Colonic mucosa (tissue), 4 donors: ENCODE measurements around the gene C9orf40. TPM values are rescaled to one million over a fixed set of nuclear protein-coding genes. Genes with fewer than 3 reads are reported as not detected.

Experiments
- DNase-seq: peaks from one replicate; pipeline ENCODE4 v3.0.0-alpha.2; 2020
- H3K27ac ChIP-seq: fragments of 200-600 bp; one replicate; pipeline ENCODE4 v1.8.0; 2021
- H3K27me3 ChIP-seq: fragments of 200-600 bp; one replicate; pipeline ENCODE4 v1.8.0; 2021
- H3K36me3 ChIP-seq: fragments of 200-600 bp; one replicate; pipeline ENCODE4 v1.8.0; 2021
- H3K4me1 ChIP-seq: fragments of 200-600 bp; one replicate; pipeline ENCODE4 v1.8.0; 2021; ENCODE audit warnings: mild to moderate bottlenecking
- H3K4me3 ChIP-seq: fragments of 200-600 bp; one replicate; pipeline ENCODE4 v1.8.0; 2021
- H3K9ac ChIP-seq, 2 donors: one replicate each; pipeline ENCODE4 v1.7.0; 2013; ENCODE audit warnings: control low read depth in 2 of 2, low read depth in 2 of 2, low read length in 2 of 2
- H3K9me3 ChIP-seq: fragments of 200-600 bp; one replicate; pipeline ENCODE4 v1.8.0; 2021
- intact Hi-C: fragments of 100-400 bp; cut with DNase I; formaldehyde crosslinking; loops from one replicate; pipeline ENCODE4 v1.14.1; 2022
- total RNA-seq, 2 donors: library from RNA; stranded (reverse); fragmentation: NEBNext Ultra II Directional in 1 of 2; extraction: Animal tissue kit (Norgen Biotek cat#: 25700) in 1 of 2; gene quantifications; one replicate each; pipeline ENCODE4 v1.2.1, GENCODE V29; 2021
- TF ChIP-seq, protein P1 (sequence below): fragments of 200-600 bp; IDR thresholded peaks from one replicate; pipeline ENCODE4 v1.8.0; 2022; ENCODE audit warnings: antibody characterized with exemption, mild to moderate bottlenecking
- donor health status: healthy.
- donor health status: DM: no; HTN: no; CAD: no.
- donor health status: DM: no; HTN: no; CAD: no.

Gene C9orf40
- total RNA-seq, 2 donors from 2014 or later = 14.4 to 21.9 TPM

DNA sequence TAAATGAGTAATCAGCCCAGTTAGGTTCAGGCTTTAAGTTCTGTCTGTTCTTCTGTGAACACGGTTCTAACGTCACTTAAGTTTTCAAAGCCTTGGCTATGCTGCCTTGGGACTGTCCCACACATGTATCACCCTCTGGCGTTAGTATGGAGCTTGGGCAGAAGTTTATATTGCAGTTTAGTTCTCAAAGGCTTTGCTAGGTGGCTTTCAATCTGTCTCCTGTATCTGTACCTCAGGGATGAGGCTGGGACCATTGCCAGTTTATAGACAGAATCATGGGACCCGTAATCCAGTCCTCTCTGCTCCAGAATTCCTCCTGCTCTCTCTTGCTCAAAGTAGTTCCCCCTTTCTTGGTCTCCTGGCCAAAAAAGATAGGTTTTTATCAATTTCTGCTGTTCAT, 12.1 kb downstream of the C9orf40 start:
- no peaks in the 10 kb centered on the region for H3K4me1 ChIP-seq
- H3K27ac ChIP-seq = no peak overlapping the region
- no peaks in the 10 kb centered on the region for H3K27me3 ChIP-seq
- H3K36me3 ChIP-seq = no peaks in the 10 kb centered on the region
- H3K4me3 ChIP-seq = no peak overlapping the region
- no peak overlapping the region for H3K9ac ChIP-seq
- intact Hi-C loops = no loop called here
- TF ChIP-seq, protein P1, sequence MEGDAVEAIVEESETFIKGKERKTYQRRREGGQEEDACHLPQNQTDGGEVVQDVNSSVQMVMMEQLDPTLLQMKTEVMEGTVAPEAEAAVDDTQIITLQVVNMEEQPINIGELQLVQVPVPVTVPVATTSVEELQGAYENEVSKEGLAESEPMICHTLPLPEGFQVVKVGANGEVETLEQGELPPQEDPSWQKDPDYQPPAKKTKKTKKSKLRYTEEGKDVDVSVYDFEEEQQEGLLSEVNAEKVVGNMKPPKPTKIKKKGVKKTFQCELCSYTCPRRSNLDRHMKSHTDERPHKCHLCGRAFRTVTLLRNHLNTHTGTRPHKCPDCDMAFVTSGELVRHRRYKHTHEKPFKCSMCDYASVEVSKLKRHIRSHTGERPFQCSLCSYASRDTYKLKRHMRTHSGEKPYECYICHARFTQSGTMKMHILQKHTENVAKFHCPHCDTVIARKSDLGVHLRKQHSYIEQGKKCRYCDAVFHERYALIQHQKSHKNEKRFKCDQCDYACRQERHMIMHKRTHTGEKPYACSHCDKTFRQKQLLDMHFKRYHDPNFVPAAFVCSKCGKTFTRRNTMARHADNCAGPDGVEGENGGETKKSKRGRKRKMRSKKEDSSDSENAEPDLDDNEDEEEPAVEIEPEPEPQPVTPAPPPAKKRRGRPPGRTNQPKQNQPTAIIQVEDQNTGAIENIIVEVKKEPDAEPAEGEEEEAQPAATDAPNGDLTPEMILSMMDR = no peak
- no peaks in the 10 kb centered on the region for H3K9me3 ChIP-seq
- peak; percentile 40 for DNase-seq

DNA sequence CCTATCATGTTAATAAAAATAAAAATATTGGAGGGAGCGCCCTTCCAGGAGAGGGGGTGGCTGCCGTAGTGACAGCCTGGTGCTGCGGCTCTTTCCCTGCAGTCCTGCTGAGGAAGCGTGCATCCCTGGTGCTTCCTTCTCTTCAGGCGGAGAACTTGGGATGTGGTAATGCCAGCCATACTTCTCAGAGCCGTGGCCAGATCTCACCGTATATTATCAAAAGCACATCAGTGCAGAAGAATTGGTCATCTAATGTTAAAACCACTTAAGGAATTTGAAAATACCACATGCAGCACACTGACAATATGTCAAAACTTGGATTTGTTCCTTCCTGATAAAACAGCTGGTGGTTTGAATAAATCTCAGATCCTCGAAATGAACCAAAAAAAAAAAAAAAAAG, 17.7 kb downstream of the C9orf40 start:
- no peaks in the 10 kb centered on the region for H3K9me3 ChIP-seq
- H3K36me3 ChIP-seq = no peaks in the 10 kb centered on the region
- TF ChIP-seq, protein P1 = no peak
- no peaks in the 10 kb centered on the region for H3K27me3 ChIP-seq
- H3K9ac ChIP-seq = no peak overlapping the region
- DNase-seq = no peak
- no peaks in the 10 kb centered on the region for H3K4me1 ChIP-seq
- intact Hi-C loops = no loop called here
- H3K27ac ChIP-seq = no peak overlapping the region
- no peak overlapping the region for H3K4me3 ChIP-seq

- Histone ChIP-seq H3K9me3 (no peaks in the 10 kb centered on the region), H3K4me3 (no peak overlapping the region), H3K4me1 (no peaks in the 10 kb centered on the region), H3K27ac (no peak overlapping the region), H3K36me3 (no peaks in the 10 kb centered on the region), H3K9ac (no peak overlapping the region), H3K27me3 (no peaks in the 10 kb centered on the region)
- TF ChIP-seq, protein P1 = no peak
- DNase-seq = no peak
- intact Hi-C loops = no loop called here
Measured at GRCh38 chr9:74921737-74922136, 31.0 kb downstream of the C9orf40 start.

DNA sequence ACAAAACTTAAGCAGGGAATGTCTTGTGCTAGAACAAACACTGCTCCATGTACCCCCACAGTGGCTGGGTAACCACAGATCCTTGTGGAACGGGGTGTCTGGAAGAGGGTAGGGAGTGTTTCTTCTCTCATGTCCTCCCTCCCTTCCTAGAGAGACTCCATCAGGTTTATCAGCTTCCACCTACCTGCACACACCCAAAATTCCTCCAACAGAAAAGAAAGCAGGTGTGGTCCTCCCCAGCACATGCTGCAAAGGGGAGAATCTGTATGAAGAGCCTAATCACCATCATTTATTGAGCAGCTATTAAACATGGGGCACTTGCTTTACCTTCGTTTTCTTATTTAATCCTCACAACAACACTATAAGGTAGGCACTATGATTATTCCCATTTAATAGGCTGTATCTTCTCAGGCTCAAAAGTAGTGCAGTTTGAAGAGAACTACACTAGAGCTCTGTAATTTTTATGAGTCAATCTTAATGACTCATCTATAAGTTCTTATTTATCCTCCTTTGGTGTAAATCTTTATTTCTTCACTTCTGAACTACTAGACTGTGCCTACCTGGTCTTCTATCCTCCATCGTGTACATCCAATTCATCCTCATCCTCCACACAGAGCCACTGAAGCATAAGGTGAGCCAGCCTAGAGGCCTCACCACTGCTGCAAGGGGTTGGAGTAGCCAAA, 31.6 kb downstream of the C9orf40 start:
- TF ChIP-seq, protein P1 = no peak
- H3K9ac ChIP-seq = no peak overlapping the region
- H3K36me3 ChIP-seq = no peaks in the 10 kb centered on the region
- no peaks in the 10 kb centered on the region for H3K4me1 ChIP-seq
- H3K27ac ChIP-seq = no peak overlapping the region
- no peak overlapping the region for H3K4me3 ChIP-seq
- H3K9me3 ChIP-seq = no peaks in the 10 kb centered on the region
- intact Hi-C loops = no loop called here
- no peaks in the 10 kb centered on the region for H3K27me3 ChIP-seq
- no peak for DNase-seq

DNA sequence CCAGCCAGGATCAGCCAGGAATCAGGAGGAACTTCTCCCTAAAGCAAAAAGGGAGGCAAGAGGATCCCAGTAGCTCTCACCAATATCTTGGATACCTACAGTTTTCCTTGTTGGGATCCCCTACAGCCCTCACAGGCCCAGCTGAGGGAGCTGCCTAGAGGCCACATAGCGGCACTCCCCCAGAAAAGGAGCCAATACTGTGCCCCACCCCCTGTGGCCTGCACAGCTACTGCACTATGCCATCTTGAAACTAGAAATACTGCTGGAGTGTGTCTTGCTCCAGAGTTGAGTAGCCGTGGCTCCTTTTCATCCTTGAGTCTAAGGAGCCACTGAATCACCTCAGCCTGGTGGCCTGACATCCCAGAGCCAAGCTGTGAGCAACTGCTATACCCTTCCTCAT, 42.7 kb downstream of the C9orf40 start:
- Histone ChIP-seq H3K27me3 (no peaks in the 10 kb centered on the region), H3K4me3 (no peak overlapping the region), H3K27ac (no peak overlapping the region), H3K36me3 (no peaks in the 10 kb centered on the region), H3K9me3 (no peaks in the 10 kb centered on the region), H3K9ac (no peak overlapping the region), H3K4me1 (no peaks in the 10 kb centered on the region)
- DNase-seq = no peak
- intact Hi-C loops = no loop called here
- TF ChIP-seq, protein P1 = no peak
